ENCODE measurements around the gene ELMO1. TPM values are rescaled to one million over a fixed set of nuclear protein-coding genes. Genes with fewer than 3 reads are reported as not detected.

The ELMO1 gene
- total RNA-seq, 1 donor from 2014 or later: not detected

DNA sequence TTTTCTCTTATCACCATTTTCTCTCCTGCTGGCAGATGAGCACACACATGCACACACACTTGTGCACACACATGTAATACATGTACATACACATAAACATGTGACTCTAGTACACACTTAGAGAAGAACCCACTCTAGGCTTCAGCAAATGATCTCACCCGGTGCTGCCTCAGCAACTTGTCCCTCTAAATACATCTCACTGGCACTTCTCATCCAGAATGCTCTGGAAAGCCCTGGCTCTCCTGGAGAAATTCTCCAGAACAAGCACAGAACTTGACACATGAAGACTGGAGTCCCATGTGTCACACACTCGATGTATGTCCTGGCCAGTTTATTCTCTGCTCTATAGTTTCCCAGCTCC, 254.9 kb downstream of the ELMO1 start:
- H3K9me3 Mint-ChIP-seq (ENCODE audit: unreplicated experiment): no peaks in the 10 kb centered on the region
- DNase-seq (ENCODE audit: extremely low spot score, unreplicated experiment): no peak
- H3K4me1 Mint-ChIP-seq (ENCODE audit: unreplicated experiment): no peaks in the 10 kb centered on the region
- H3K27ac Mint-ChIP-seq (ENCODE audit: unreplicated experiment): no peak overlapping the region
- peaks cover 4% of the 10 kb centered on the region for H3K27me3 Mint-ChIP-seq (ENCODE audit: unreplicated experiment)
- H3K4me3 Mint-ChIP-seq (ENCODE audit: unreplicated experiment): no peak overlapping the region
- TF ChIP-seq, protein P1, sequence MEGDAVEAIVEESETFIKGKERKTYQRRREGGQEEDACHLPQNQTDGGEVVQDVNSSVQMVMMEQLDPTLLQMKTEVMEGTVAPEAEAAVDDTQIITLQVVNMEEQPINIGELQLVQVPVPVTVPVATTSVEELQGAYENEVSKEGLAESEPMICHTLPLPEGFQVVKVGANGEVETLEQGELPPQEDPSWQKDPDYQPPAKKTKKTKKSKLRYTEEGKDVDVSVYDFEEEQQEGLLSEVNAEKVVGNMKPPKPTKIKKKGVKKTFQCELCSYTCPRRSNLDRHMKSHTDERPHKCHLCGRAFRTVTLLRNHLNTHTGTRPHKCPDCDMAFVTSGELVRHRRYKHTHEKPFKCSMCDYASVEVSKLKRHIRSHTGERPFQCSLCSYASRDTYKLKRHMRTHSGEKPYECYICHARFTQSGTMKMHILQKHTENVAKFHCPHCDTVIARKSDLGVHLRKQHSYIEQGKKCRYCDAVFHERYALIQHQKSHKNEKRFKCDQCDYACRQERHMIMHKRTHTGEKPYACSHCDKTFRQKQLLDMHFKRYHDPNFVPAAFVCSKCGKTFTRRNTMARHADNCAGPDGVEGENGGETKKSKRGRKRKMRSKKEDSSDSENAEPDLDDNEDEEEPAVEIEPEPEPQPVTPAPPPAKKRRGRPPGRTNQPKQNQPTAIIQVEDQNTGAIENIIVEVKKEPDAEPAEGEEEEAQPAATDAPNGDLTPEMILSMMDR (IDR thresholded peaks at IDR 0.05): no peak
- no peaks in the 10 kb centered on the region for H3K36me3 Mint-ChIP-seq (ENCODE audit: unreplicated experiment)

DNA sequence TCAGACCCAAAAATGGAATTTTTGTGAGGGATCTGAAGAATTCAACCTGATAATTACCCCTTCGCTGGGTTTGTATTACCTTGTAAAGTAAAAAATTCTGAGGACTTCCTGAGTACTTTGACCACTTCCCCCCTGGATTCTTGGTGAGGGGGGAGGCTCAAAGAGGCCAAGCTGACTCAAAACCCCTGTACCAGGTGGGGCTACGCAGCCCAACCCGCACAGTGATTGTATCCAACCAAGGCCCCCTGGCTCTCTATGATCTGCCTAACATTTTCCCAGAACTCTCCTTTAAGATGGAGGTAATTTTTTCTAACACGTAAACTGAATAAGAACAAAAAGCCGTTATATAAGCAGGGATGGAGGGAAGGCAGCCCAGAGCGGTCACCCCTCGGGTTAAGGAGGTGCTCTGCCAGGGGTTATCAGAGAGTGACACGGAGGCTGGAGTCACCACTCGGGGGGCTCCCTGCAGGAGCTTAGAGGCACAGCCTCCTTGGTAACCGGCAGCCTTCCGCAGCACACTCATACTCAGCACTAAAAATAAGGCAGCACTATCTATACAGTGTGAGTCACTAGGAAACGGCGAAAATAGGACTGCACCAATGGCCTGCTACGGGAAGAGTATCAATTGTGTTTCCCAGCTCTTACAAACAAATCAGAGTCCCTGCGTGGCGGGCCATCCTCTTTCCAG, 255.4 kb downstream of the ELMO1 start:
- Mint-ChIP-seq H3K36me3 (ENCODE audit: unreplicated experiment) (no peaks in the 10 kb centered on the region), H3K9me3 (ENCODE audit: unreplicated experiment) (no peaks in the 10 kb centered on the region), H3K27me3 (ENCODE audit: unreplicated experiment) (peaks cover 4% of the 10 kb centered on the region), H3K27ac (ENCODE audit: unreplicated experiment) (no peak overlapping the region), H3K4me1 (ENCODE audit: unreplicated experiment) (no peaks in the 10 kb centered on the region), H3K4me3 (ENCODE audit: unreplicated experiment) (no peak overlapping the region)
- TF ChIP-seq, protein P1 (IDR thresholded peaks at IDR 0.05): no peak
- no peak for DNase-seq (ENCODE audit: extremely low spot score, unreplicated experiment)

DNA sequence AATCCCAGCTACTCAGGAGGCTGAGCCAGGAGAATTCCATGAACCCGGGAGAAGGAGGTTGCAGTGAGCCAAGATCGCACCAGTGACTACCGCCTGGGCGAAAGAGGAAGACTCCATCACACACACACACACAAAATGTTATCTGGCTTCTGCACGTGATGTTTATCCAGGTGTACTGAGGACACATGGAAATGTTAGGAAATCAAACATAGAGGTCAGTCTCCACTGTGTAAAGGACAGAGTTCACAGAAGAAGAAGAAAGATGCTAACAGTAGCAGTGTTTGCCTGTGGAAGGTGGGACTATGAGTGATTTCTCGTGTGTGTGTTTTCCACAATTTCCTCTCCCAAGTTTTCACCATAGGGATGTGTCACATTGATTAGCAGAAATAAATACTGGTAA, 256.9 kb downstream of the ELMO1 start:
- no peaks in the 10 kb centered on the region for H3K4me1 Mint-ChIP-seq (ENCODE audit: unreplicated experiment)
- H3K4me3 Mint-ChIP-seq (ENCODE audit: unreplicated experiment): no peak overlapping the region
- no peaks in the 10 kb centered on the region for H3K9me3 Mint-ChIP-seq (ENCODE audit: unreplicated experiment)
- no peak for DNase-seq (ENCODE audit: extremely low spot score, unreplicated experiment)
- H3K27ac Mint-ChIP-seq (ENCODE audit: unreplicated experiment): no peak overlapping the region
- no peaks in the 10 kb centered on the region for H3K36me3 Mint-ChIP-seq (ENCODE audit: unreplicated experiment)
- no peaks in the 10 kb centered on the region for H3K27me3 Mint-ChIP-seq (ENCODE audit: unreplicated experiment)
- TF ChIP-seq, protein P1 (IDR thresholded peaks at IDR 0.05): no peak

DNA sequence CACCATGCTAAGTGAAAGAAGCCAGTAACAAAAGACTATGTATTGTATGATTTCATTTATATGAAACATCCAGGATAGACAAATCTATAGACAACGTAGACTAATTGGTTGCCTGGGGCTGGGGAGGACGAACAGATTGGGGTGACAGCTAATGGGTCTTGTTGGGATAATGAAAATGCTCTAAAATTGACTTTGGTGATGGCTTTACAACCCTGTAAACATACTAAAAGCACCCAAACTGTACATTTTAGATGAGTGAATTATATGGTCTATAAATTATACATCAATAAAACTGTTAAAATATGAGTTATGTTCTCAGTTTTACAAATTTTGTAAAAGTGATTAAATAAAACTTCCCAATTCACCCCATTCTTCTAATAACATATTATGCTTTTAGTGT, 261.5 kb downstream of the ELMO1 start:
- H3K4me1 Mint-ChIP-seq (ENCODE audit: unreplicated experiment): no peaks in the 10 kb centered on the region
- H3K36me3 Mint-ChIP-seq (ENCODE audit: unreplicated experiment): no peaks in the 10 kb centered on the region
- H3K27ac Mint-ChIP-seq (ENCODE audit: unreplicated experiment): no peak overlapping the region
- no peaks in the 10 kb centered on the region for H3K27me3 Mint-ChIP-seq (ENCODE audit: unreplicated experiment)
- no peak for DNase-seq (ENCODE audit: extremely low spot score, unreplicated experiment)
- H3K9me3 Mint-ChIP-seq (ENCODE audit: unreplicated experiment): no peaks in the 10 kb centered on the region
- TF ChIP-seq, protein P1 (IDR thresholded peaks at IDR 0.05): no peak
- no peak overlapping the region for H3K4me3 Mint-ChIP-seq (ENCODE audit: unreplicated experiment)

DNA sequence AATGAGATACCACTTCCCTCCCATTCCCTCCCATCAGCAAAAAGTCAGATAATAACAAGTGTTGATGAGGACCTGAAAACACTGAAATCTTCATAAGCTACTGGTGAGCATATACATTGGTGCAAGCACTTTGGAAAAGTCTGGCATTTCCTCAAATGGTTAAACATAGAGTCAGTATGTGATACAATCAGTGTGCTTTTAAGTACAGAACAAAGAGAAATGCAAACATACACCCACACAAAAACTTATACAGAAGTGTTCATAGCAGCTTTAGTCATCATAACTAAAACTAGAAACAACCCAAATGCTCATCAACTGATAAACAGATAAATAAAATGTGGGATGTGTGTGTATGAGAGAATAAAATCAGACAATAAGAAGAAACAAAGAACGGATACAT, 261.9 kb downstream of the ELMO1 start:
- Mint-ChIP-seq H3K27me3 (ENCODE audit: unreplicated experiment) (no peaks in the 10 kb centered on the region), H3K27ac (ENCODE audit: unreplicated experiment) (no peak overlapping the region), H3K4me3 (ENCODE audit: unreplicated experiment) (no peak overlapping the region), H3K4me1 (ENCODE audit: unreplicated experiment) (no peaks in the 10 kb centered on the region), H3K36me3 (ENCODE audit: unreplicated experiment) (no peaks in the 10 kb centered on the region), H3K9me3 (ENCODE audit: unreplicated experiment) (no peaks in the 10 kb centered on the region)
- TF ChIP-seq, protein P1 (IDR thresholded peaks at IDR 0.05): no peak
- no peak for DNase-seq (ENCODE audit: extremely low spot score, unreplicated experiment)
